Ascending aorta (tissue), 2 donors: ENCODE results near the gene FBXW11. TPM values are rescaled to one million over a fixed set of nuclear protein-coding genes. Genes with fewer than 3 reads are reported as not detected.

Source experiments
- DNase-seq, 2 donors: peaks; one replicate each; pipeline ENCODE4 v3.0.0-alpha.2; 2019; ENCODE audit warnings: low spot score in 2 of 2
- H3K27ac ChIP-seq, 2 donors: fragments of 200-600 bp; sonication (generic); one replicate each; pipeline ENCODE4 v1.5.1; 2016 to 2017; ENCODE audit warnings: mild to moderate bottlenecking in 1 of 2
- H3K27me3 ChIP-seq: fragments of 200-600 bp; sonication (generic); one replicate; pipeline ENCODE4 v1.5.1; 2017
- H3K36me3 ChIP-seq, 2 donors: fragments of 200-600 bp; sonication (generic); one replicate each; pipeline ENCODE4 v1.5.1; 2016
- H3K4me1 ChIP-seq, 2 donors: fragments of 200-600 bp; sonication (generic); one replicate each; pipeline ENCODE4 v1.5.1; 2016 to 2017; ENCODE audit warnings: mild to moderate bottlenecking in 1 of 2
- H3K4me3 ChIP-seq, 2 donors: fragments of 200-600 bp; sonication (generic); one replicate each; pipeline ENCODE4 v1.5.1; 2016 to 2017; ENCODE audit warnings: mild to moderate bottlenecking in 1 of 2
- H3K9me3 ChIP-seq, 2 donors: fragments of 200-600 bp; sonication (generic); one replicate each; pipeline ENCODE4 v1.5.1; 2016
- CTCF ChIP-seq, 3 experiments: fragments of 200-600 bp in 2 of 3; fragments of 450-650 bp in 1 of 3; sonication (generic) in 2 of 3; IDR thresholded peaks; one replicate each; pipeline ENCODE4 v1.5.1; 2016 to 2019; ENCODE audit warnings: antibody characterized with exemption in 3 of 3, mild to moderate bottlenecking in 1 of 3, moderate library complexity in 1 of 3
- intact Hi-C: fragments of 100-400 bp; cut with DNase I; formaldehyde crosslinking; loops from one replicate; pipeline ENCODE4 v1.15.1; 2023
- total RNA-seq: library from RNA; depleted of rRNA; stranded (reverse); fragments of >200 nt; gene quantifications from one replicate; pipeline ENCODE4 v1.1.0, GENCODE V29; 2016

Gene FBXW11
- total RNA-seq, 1 donor from 2014 or later, result 34.6 TPM

- DNase-seq, result no peak
- Histone ChIP-seq H3K4me3 (no peak overlapping the region), H3K9me3 (no peaks in the 10 kb centered on the region), H3K4me1 (peaks cover 6 to 42% of the 10 kb centered on the region in 2 donors), H3K27me3 (no peaks in the 10 kb centered on the region), H3K27ac (no peak overlapping the region), H3K36me3 (no peaks in the 10 kb centered on the region)
- intact Hi-C loops, result loop anchor here (10.0 kb wide), 1 partner anchor 47 kb away; the partner anchor contains the start of gene FBXW11
- no peak for TF ChIP-seq CTCF (IDR thresholded peaks at IDR 0.05)
These were observed 48.7 kb downstream of the FBXW11 start for GRCh38 chr5:171957591-171958251.

GRCh38 chr5:171956887-171957495, 49.4 kb downstream of the FBXW11 start:
- intact Hi-C loops, result loop anchor here (10.0 kb wide), 1 partner anchor 48 kb away; the partner anchor contains the start of gene FBXW11
- peaks cover 6 to 45% of the 10 kb centered on the region in 2 donors for H3K4me1 ChIP-seq
- H3K27ac ChIP-seq, result peak overlapping the region in 1 of 2 donors; percentile 17
- H3K9me3 ChIP-seq, result no peaks in the 10 kb centered on the region
- no peaks in the 10 kb centered on the region for H3K27me3 ChIP-seq
- no peak for DNase-seq
- H3K4me3 ChIP-seq, result no peak overlapping the region
- no peak for TF ChIP-seq CTCF (IDR thresholded peaks at IDR 0.05)
- no peaks in the 10 kb centered on the region for H3K36me3 ChIP-seq

GRCh38 chr5:171956314-171956713, 50.1 kb downstream of the FBXW11 start:
- peak overlapping the region; percentile 17 to 22 for H3K27ac ChIP-seq
- DNase-seq, result no peak
- H3K27me3 ChIP-seq, result no peaks in the 10 kb centered on the region
- H3K4me3 ChIP-seq, result no peak overlapping the region
- H3K36me3 ChIP-seq, result no peaks in the 10 kb centered on the region
- TF ChIP-seq CTCF (IDR thresholded peaks at IDR 0.05), result no peak
- no peaks in the 10 kb centered on the region for H3K9me3 ChIP-seq
- intact Hi-C loops, result loop anchor here (10.0 kb wide), 1 partner anchor 48 kb away; the partner anchor contains the start of gene FBXW11
- peaks cover 6 to 41% of the 10 kb centered on the region in 2 donors for H3K4me1 ChIP-seq

GRCh38 chr5:171955761-171956160, 50.7 kb downstream of the FBXW11 start:
- Histone ChIP-seq H3K36me3 (no peaks in the 10 kb centered on the region), H3K27me3 (no peaks in the 10 kb centered on the region), H3K27ac (no peak overlapping the region), H3K9me3 (no peaks in the 10 kb centered on the region), H3K4me1 (peaks cover 6 to 40% of the 10 kb centered on the region in 2 donors), H3K4me3 (no peak overlapping the region)
- no peak for TF ChIP-seq CTCF (IDR thresholded peaks at IDR 0.05)
- DNase-seq, result no peak
- intact Hi-C loops, result loop anchor here (10.0 kb wide), 1 partner anchor 49 kb away; the partner anchor contains the start of gene FBXW11

- peaks cover 6 to 40% of the 10 kb centered on the region in 2 donors for H3K4me1 ChIP-seq
- no peak overlapping the region for H3K27ac ChIP-seq
- H3K9me3 ChIP-seq, result no peaks in the 10 kb centered on the region
- no peaks in the 10 kb centered on the region for H3K36me3 ChIP-seq
- intact Hi-C loops, result loop anchor here (10.0 kb wide), 1 partner anchor 50 kb away; the partner anchor contains the start of gene FBXW11
- TF ChIP-seq CTCF (IDR thresholded peaks at IDR 0.05), result no peak
- no peak for DNase-seq
- H3K4me3 ChIP-seq, result no peak overlapping the region
- no peaks in the 10 kb centered on the region for H3K27me3 ChIP-seq
These were observed 51.7 kb downstream of the FBXW11 start for GRCh38 chr5:171954721-171955120.
